KMS-11 (cell line): ENCODE measurements around the gene SUN5.

Experiments
- H2AFZ ChIP-seq: fragments of 200-600 bp; sonication (generic); 2 replicates; pipeline ENCODE4 v1.6.1; 2016; ENCODE audit warnings: antibody characterized with exemption, mixed run types, low read depth
- H3K27ac ChIP-seq: fragments of 200-600 bp; sonication (generic); 2 replicates; pipeline ENCODE4 v1.6.1; 2016; ENCODE audit warnings: mild to moderate bottlenecking, mixed run types
- H3K27me3 ChIP-seq: fragments of 200-600 bp; sonication (generic); 2 replicates; pipeline ENCODE4 v1.6.1; 2017; ENCODE audit warnings: mild to moderate bottlenecking, low read depth, mixed run types, moderate library complexity; ENCODE audit not compliant: insufficient read depth
- H3K36me3 ChIP-seq: fragments of 200-600 bp; sonication (generic); 2 replicates; pipeline ENCODE4 v1.6.1; 2017; ENCODE audit warnings: mild to moderate bottlenecking, mixed run types; ENCODE audit not compliant: insufficient read depth
- H3K4me1 ChIP-seq: fragments of 200-600 bp; sonication (generic); 2 replicates; pipeline ENCODE4 v1.6.1; 2016; ENCODE audit warnings: mild to moderate bottlenecking, low read depth, mixed run types; ENCODE audit not compliant: poor library complexity, severe bottlenecking
- H3K4me2 ChIP-seq: fragments of 200-600 bp; sonication (generic); 2 replicates; pipeline ENCODE4 v1.7.0; 2016; ENCODE audit warnings: mild to moderate bottlenecking, mixed run types
- H3K4me3 ChIP-seq: fragments of 200-600 bp; sonication (generic); IDR thresholded peaks from 2 replicates; pipeline ENCODE4 v1.6.1; 2017; ENCODE audit warnings: low read depth, low read length, mixed read lengths; ENCODE audit not compliant: insufficient read depth
- H3K79me2 ChIP-seq: fragments of 200-600 bp; sonication (generic); 2 replicates; pipeline ENCODE4 v1.6.1; 2016; ENCODE audit warnings: low read depth, mixed run types; ENCODE audit not compliant: insufficient read depth
- H3K9ac ChIP-seq: fragments of 200-600 bp; sonication (generic); 2 replicates; pipeline ENCODE4 v1.6.1; 2016; ENCODE audit warnings: mild to moderate bottlenecking, mixed run types
- H4K20me1 ChIP-seq: fragments of 200-600 bp; sonication (generic); 2 replicates; pipeline ENCODE4 v1.6.1; 2016; ENCODE audit warnings: mild to moderate bottlenecking, mixed run types; ENCODE audit not compliant: insufficient read depth
- TF ChIP-seq, protein P1 (sequence below): fragments of 200-600 bp; sonication (generic); conservative IDR thresholded peaks from 2 replicates; pipeline ENCODE4 v1.6.1; 2017; ENCODE audit warnings: low read depth, mild to moderate bottlenecking, antibody characterized with exemption, low read length, moderate library complexity, mixed read lengths

Gene SUN5

GRCh38 chr20:33025318-33025876, 21.2 kb upstream of the SUN5 start:
- H3K79me2 ChIP-seq, result no peaks in the 10 kb centered on the region
- H3K36me3 ChIP-seq, result no peaks in the 10 kb centered on the region
- no peak overlapping the region for H3K27ac ChIP-seq
- no peak overlapping the region for H3K9ac ChIP-seq
- H3K4me2 ChIP-seq, result no peak overlapping the region
- H4K20me1 ChIP-seq, result no peaks in the 10 kb centered on the region
- TF ChIP-seq, protein P1, sequence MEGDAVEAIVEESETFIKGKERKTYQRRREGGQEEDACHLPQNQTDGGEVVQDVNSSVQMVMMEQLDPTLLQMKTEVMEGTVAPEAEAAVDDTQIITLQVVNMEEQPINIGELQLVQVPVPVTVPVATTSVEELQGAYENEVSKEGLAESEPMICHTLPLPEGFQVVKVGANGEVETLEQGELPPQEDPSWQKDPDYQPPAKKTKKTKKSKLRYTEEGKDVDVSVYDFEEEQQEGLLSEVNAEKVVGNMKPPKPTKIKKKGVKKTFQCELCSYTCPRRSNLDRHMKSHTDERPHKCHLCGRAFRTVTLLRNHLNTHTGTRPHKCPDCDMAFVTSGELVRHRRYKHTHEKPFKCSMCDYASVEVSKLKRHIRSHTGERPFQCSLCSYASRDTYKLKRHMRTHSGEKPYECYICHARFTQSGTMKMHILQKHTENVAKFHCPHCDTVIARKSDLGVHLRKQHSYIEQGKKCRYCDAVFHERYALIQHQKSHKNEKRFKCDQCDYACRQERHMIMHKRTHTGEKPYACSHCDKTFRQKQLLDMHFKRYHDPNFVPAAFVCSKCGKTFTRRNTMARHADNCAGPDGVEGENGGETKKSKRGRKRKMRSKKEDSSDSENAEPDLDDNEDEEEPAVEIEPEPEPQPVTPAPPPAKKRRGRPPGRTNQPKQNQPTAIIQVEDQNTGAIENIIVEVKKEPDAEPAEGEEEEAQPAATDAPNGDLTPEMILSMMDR, result no peak
- H3K27me3 ChIP-seq, result peaks cover 17% of the 10 kb centered on the region
- no peak overlapping the region for H3K4me3 ChIP-seq
- no peak overlapping the region for H2AFZ ChIP-seq
- H3K4me1 ChIP-seq, result no peaks in the 10 kb centered on the region

DNA sequence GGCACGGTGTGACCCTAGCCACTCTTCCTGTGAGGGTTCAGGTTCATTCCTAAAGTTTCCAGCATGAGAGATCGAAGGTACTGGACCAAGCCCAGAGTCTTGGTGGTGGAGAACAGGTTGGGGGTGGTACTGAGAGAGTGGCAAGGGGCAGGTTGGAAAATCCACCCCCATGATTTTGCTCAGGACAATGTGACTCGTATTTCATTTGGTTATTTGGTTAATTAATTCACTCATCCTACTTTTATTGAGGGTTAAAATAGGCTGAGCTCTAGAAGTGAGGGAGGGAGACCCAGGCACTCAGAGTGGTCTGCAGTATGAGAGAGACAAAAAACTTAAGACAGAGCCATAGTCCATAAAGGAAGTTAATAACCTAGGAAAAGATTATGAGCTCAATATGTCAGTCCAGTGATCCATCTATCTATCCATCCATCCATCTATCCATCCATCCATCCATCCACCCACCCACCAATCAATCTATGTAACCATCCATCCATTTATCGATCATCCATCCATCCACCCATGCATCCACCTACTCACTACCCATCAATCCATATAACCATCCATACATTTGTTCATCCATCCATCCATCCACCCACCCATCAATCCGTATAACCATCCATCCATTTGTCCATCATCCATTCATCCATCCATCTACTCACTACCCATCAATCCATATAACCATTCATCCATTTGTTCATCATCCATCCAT, 20.5 kb upstream of the SUN5 start:
- H3K36me3 ChIP-seq, result no peaks in the 10 kb centered on the region
- no peak overlapping the region for H3K4me2 ChIP-seq
- peaks cover 16% of the 10 kb centered on the region for H3K27me3 ChIP-seq
- no peaks in the 10 kb centered on the region for H4K20me1 ChIP-seq
- H3K79me2 ChIP-seq, result no peaks in the 10 kb centered on the region
- TF ChIP-seq, protein P1, result no peak
- H3K4me3 ChIP-seq, result no peak overlapping the region
- no peaks in the 10 kb centered on the region for H3K4me1 ChIP-seq
- H3K9ac ChIP-seq, result no peak overlapping the region
- H3K27ac ChIP-seq, result no peak overlapping the region
- H2AFZ ChIP-seq, result no peak overlapping the region

GRCh38 chr20:33024243-33024560, 20.0 kb upstream of the SUN5 start:
- TF ChIP-seq, protein P1, result no peak
- Histone ChIP-seq H3K4me3 (no peak overlapping the region), H3K27ac (no peak overlapping the region), H3K4me1 (no peaks in the 10 kb centered on the region), H4K20me1 (no peaks in the 10 kb centered on the region), H3K4me2 (no peak overlapping the region), H2AFZ (no peak overlapping the region), H3K36me3 (no peaks in the 10 kb centered on the region), H3K79me2 (no peaks in the 10 kb centered on the region), H3K27me3 (peaks cover 21% of the 10 kb centered on the region), H3K9ac (no peak overlapping the region)

DNA sequence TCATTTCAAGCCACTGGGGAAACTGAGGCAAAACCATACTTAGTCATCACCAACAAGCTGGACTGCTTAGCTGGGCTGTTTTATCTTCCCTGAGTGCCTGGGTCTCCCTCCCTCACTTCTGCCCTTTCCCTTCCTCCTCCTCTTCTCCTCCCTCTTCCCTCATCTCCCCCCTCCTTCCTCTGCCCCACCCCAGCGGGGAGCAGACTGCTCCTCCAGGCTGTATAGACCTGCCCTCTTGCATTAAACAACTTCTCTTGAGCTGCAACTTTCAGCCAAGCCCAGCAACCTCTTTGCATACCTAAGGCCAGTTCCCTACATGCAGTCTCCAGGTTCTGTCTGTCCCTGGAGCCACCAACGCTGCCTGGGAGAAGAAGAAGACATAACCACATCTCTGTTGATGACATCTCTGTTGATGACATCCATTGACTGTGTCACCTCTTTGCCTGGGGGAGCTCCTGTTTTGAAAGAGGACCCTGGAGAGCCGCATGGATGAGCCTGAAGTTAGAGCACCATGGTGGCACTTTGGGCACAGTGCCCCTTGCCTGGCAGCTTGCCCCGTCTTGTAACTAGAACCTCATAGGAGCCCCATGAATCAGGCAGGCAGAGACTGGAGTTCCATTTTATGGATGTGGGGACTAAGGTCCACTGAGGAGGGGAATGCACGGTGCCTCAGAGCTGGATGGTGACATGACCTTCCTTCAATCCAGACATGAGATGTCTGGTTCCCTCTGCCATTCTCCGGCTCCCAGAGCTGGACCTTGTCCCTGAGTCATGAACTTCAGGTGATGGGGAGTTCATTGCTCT, 19.4 kb upstream of the SUN5 start:
- no peaks in the 10 kb centered on the region for H3K36me3 ChIP-seq
- H2AFZ ChIP-seq, result no peak overlapping the region
- no peak overlapping the region for H3K9ac ChIP-seq
- TF ChIP-seq, protein P1, result no peak
- no peak overlapping the region for H3K27ac ChIP-seq
- H3K4me2 ChIP-seq, result no peak overlapping the region
- no peaks in the 10 kb centered on the region for H3K4me1 ChIP-seq
- no peaks in the 10 kb centered on the region for H3K79me2 ChIP-seq
- H4K20me1 ChIP-seq, result no peaks in the 10 kb centered on the region
- peaks cover 27% of the 10 kb centered on the region for H3K27me3 ChIP-seq
- no peak overlapping the region for H3K4me3 ChIP-seq
